Uterus (tissue), 4 donors: ENCODE measurements around the gene SLC12A6. TPM values are rescaled to one million over a fixed set of nuclear protein-coding genes. Genes with fewer than 3 reads are reported as not detected.
"Not testable (repeated sequence)": the region's sequence is repeated elsewhere in the genome, so short reads cannot be mapped to it uniquely, and the experiment has no call there.

Source experiments
- DNase-seq, 2 donors: peaks; one replicate each; pipeline ENCODE4 v3.0.0-alpha.2; 2019 to 2020
- H3K27ac ChIP-seq, 2 donors: fragments of 200-600 bp; sonication (generic); 1 replicate in 1 of 2; 2 replicates in 1 of 2; pipeline ENCODE4 v1.5.1; 2016 to 2018
- H3K27me3 ChIP-seq, 2 donors: fragments of 200-600 bp; sonication (generic); one replicate each; pipeline ENCODE4 v1.5.1; 2018 to 2019; ENCODE audit warnings: control low read depth in 1 of 2
- H3K36me3 ChIP-seq, 2 donors: fragments of 200-600 bp; sonication (generic); one replicate each; pipeline ENCODE4 v1.5.1; 2019; ENCODE audit warnings: control low read depth in 1 of 2
- H3K4me1 ChIP-seq, 2 donors: fragments of 200-600 bp; sonication (generic); one replicate each; pipeline ENCODE4 v1.5.1; 2018 to 2019; ENCODE audit warnings: control low read depth in 1 of 2
- H3K4me3 ChIP-seq, 2 donors: fragments of 200-600 bp; sonication (generic); 1 replicate in 1 of 2; 2 replicates in 1 of 2; pipeline ENCODE4 v1.5.1; 2018 to 2019; ENCODE audit warnings: mild to moderate bottlenecking in 1 of 2
- H3K9me3 ChIP-seq, 2 donors: fragments of 200-600 bp; sonication (generic); one replicate each; pipeline ENCODE4 v1.5.1; 2019; ENCODE audit warnings: control low read depth in 1 of 2
- POLR2A ChIP-seq, 2 donors: fragments of 450-650 bp; IDR thresholded peaks; one replicate each; pipeline ENCODE4 v1.6.1; 2016; ENCODE audit warnings: antibody characterized with exemption in 2 of 2, mild to moderate bottlenecking in 1 of 2, moderate library complexity in 1 of 2
- intact Hi-C: fragments of 100-400 bp; cut with DNase I; formaldehyde crosslinking; loops from one replicate; pipeline ENCODE4 v1.15.1; 2023; ENCODE audit warnings: low total_unique reads
- total RNA-seq, 4 donors: library from RNA; depleted of rRNA in 3 of 4; stranded (reverse); fragments of >200 nt in 3 of 4; gene quantifications; one replicate each; pipeline versions ENCODE4 v1.1.0 to v1.2.4, GENCODE V29; 2014 to 2023
- TF ChIP-seq, protein P1 (sequence below), 4 experiments: fragments of 200-600 bp in 2 of 4; fragments of 450-650 bp in 2 of 4; sonication (generic) in 2 of 4; IDR thresholded peaks; one replicate each; pipeline ENCODE4 v1.5.1; 2016 to 2019; ENCODE audit warnings: antibody characterized with exemption in 4 of 4, mild to moderate bottlenecking in 2 of 4, moderate library complexity in 1 of 4
- donor health status: DM: yes; HTN: yes; CAD: no.

The SLC12A6 gene
- total RNA-seq, 4 donors from 2014 or later, result 16.8 to 26.9 (median 22.2) TPM

DNA sequence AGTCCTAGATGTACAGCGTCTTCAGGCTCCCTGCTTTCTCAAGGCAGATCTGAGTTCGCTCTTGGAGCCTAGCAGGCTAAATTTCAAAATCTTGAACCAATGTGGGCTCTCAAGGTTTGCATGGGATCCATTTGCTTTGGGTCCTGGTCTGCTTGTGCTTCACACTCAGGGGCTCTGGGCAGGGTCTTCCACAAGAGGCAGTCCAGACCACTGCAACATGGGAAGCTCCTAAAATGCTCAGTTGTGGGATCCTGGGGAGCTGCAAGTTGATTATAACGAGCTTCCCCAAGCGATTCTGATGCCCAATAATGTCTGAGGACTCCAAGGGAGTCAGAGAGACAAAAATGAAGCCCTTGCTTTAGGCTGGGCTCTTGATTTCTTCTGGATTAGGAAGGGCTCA, 12.2 kb upstream of the SLC12A6 start:
- intact Hi-C loops, result no loop called here
- no peaks in the 10 kb centered on the region for H3K4me1 ChIP-seq
- TF ChIP-seq, protein P1, sequence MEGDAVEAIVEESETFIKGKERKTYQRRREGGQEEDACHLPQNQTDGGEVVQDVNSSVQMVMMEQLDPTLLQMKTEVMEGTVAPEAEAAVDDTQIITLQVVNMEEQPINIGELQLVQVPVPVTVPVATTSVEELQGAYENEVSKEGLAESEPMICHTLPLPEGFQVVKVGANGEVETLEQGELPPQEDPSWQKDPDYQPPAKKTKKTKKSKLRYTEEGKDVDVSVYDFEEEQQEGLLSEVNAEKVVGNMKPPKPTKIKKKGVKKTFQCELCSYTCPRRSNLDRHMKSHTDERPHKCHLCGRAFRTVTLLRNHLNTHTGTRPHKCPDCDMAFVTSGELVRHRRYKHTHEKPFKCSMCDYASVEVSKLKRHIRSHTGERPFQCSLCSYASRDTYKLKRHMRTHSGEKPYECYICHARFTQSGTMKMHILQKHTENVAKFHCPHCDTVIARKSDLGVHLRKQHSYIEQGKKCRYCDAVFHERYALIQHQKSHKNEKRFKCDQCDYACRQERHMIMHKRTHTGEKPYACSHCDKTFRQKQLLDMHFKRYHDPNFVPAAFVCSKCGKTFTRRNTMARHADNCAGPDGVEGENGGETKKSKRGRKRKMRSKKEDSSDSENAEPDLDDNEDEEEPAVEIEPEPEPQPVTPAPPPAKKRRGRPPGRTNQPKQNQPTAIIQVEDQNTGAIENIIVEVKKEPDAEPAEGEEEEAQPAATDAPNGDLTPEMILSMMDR (IDR thresholded peaks at IDR 0.05), result no peak
- no peak for TF ChIP-seq POLR2A (IDR thresholded peaks at IDR 0.05)
- H3K9me3 ChIP-seq, result no peaks in the 10 kb centered on the region
- no peak for DNase-seq
- no peak overlapping the region for H3K4me3 ChIP-seq
- no peak overlapping the region for H3K27ac ChIP-seq
- H3K27me3 ChIP-seq, result no peaks in the 10 kb centered on the region
- no peaks in the 10 kb centered on the region for H3K36me3 ChIP-seq

DNA sequence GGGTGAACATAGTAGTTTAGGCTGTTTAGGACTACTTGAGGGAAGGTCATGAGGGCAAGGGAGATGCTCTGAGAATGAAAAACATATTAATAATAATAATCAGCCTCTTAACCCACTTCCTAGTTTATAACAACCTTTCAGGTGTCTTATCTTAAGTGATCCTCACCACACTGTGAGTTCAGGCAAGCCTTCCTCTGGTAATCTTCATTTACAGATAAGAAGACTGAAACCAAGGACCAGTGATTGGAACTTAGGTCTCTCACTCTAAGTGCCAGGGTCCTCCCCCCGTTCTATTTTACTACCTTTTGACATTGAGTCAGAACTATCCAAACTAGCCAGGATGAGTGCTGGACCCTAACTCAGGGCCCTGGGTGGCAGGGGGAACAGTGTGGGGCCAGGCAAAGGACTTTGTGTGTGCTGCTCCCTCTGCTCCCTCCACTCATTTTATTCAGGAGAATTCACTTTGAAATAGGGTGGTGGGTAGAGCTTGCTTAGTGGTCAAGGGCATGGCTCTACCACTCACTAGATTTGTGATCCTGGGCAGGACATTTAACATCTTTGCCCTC, 11.2 kb upstream of the SLC12A6 start:
- no peak overlapping the region for H3K27ac ChIP-seq
- H3K4me1 ChIP-seq, result no peaks in the 10 kb centered on the region
- no peaks in the 10 kb centered on the region for H3K36me3 ChIP-seq
- no peak for DNase-seq
- TF ChIP-seq POLR2A (IDR thresholded peaks at IDR 0.05), result no peak
- TF ChIP-seq, protein P1 (IDR thresholded peaks at IDR 0.05), result no peak
- no peaks in the 10 kb centered on the region for H3K27me3 ChIP-seq
- no peaks in the 10 kb centered on the region for H3K9me3 ChIP-seq
- intact Hi-C loops, result no loop called here
- H3K4me3 ChIP-seq, result no peak overlapping the region

DNA sequence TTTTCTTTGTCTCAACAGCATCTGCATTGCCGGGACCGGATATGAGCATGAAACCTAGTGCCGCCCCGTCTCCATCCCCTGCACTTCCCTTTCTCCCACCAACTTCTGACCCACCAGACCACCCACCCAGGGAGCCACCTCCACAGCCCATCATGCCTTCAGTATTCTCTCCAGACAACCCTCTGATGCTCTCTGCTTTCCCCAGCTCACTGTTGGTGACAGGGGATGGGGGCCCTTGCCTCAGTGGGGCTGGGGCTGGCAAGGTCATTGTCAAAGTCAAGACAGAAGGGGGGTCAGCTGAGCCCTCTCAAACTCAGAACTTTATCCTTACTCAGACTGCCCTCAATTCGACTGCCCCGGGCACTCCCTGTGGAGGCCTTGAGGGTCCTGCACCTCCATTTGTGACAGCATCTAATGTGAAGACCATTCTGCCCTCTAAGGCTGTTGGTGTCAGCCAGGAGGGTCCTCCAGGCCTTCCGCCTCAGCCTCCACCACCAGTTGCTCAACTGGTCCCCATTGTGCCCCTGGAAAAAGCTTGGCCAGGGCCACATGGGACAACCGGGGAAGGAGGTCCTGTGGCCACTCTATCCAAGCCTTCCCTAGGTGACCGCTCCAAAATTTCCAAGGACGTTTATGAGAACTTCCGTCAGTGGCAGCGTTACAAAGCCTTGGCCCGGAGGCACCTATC, 10.5 kb upstream of the SLC12A6 start:
- intact Hi-C loops, result no loop called here
- DNase-seq, result no peak
- TF ChIP-seq, protein P1 (IDR thresholded peaks at IDR 0.05), result no peak
- no peak for TF ChIP-seq POLR2A (IDR thresholded peaks at IDR 0.05)
- Histone ChIP-seq H3K36me3 (no peaks in the 10 kb centered on the region), H3K4me3 (no peak overlapping the region), H3K27ac (no peak overlapping the region), H3K9me3 (no peaks in the 10 kb centered on the region), H3K4me1 (no peaks in the 10 kb centered on the region), H3K27me3 (no peaks in the 10 kb centered on the region)

DNA sequence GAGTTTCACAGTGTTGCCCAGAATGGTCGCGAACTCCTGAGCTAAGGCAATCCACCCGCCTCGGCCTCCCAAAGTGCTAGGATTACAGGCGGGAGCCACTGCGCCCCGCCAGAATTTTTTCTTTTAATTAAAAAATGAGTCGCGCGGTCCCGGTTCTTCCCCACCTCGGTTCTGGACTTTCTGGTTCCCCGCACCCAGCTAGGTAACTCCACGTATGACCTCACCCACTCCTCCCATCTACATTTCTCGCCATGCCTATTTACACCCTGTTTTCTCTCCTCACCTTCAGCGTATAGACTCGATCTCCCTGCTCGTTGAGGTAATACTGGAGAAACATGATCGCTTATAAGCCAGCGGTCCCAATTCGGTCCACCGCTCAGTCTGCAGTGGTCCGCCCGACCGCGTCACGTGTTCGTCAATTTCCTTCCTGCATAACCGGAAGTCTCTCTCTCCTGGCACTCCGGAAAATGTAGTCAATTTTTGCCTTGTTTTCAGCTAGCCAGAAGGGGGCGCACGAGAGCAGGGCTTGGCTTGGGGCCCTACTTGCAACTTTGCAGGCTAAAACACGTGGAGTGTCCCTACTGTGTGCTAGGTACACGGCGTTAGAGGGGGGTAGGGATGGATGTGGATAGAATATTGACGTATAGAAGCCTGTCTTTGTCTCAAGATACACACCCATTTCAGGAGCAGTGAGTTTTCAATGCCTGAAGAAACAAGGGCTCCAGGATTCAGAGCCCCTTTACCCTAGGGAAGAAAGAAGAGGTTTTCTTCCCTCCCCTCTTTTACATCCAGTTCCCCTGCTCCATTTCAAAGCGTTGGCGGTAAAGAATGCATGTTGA, 5.4 kb upstream of the SLC12A6 start, which contains the start of the genes NOP10 and NUTM1:
TSS of gene NOP10 (minus strand) at position 400 of the 839 bp plus-strand sequence. CDS start at position 337, 63 bp downstream.
TSS of gene NUTM1 (plus strand) at position 579 of the 839 bp plus-strand sequence. CDS start 382 bp downstream, outside the sequence.
- no peaks in the 10 kb centered on the region for H3K4me1 ChIP-seq
- H3K4me3 ChIP-seq, result peak within 1 kb of the TSS; percentile 55 to 88
- peak within 1 kb of the TSS; percentile 83 to 87 for H3K27ac ChIP-seq
- H3K27me3 ChIP-seq, result no peaks in the 10 kb centered on the region
- DNase-seq, result peak; percentile 90 to 92
- peak; percentile 42 to 54 for TF ChIP-seq POLR2A (IDR thresholded peaks at IDR 0.05)
- TF ChIP-seq, protein P1 (IDR thresholded peaks at IDR 0.05), result peak; percentile 87 to 96 (median 94)
- no peaks in the 10 kb centered on the region for H3K9me3 ChIP-seq
- no peaks in the 10 kb centered on the region for H3K36me3 ChIP-seq
- intact Hi-C loops, result no loop called here

DNA sequence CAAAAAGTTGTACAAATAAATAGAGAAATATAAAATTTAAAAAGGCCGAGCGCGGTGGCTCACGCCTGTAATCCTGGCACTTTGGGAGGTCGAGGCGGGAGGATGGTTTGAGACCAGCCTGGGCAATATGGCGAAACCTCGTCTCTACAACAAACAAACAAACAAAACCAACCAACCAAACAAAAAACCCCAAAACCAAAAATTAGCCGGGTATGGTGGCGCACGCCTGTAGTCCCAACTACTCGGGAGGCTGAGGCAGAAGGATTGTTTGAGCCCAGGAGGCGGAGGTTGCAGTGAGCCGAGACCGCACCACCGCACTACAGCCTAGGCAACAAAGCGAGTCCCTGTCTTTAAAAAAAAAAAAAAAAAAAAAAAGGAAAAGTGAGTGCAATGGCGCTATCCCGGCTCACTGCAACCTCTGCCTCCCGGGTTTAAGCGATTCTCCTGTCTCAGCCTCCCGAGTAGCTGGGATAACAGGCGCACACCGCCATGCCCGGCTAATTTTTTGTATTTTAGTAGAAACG, 4.7 kb upstream of the SLC12A6 start:
- DNase-seq, H3K27me3 ChIP-seq, H3K9me3 ChIP-seq, H3K36me3 ChIP-seq, intact Hi-C loops, H3K4me1 ChIP-seq: not testable (repeated sequence)
- Histone ChIP-seq H3K4me3 (peak overlapping the region; percentile 55 to 88), H3K27ac (peak overlapping the region; percentile 83 to 87)
